ENCODE measurements around the gene RASSF1.
A peak's percentile ranks its signal among the peaks of the same experiment; 100 is the strongest.

RASSF1 gene, protein sequence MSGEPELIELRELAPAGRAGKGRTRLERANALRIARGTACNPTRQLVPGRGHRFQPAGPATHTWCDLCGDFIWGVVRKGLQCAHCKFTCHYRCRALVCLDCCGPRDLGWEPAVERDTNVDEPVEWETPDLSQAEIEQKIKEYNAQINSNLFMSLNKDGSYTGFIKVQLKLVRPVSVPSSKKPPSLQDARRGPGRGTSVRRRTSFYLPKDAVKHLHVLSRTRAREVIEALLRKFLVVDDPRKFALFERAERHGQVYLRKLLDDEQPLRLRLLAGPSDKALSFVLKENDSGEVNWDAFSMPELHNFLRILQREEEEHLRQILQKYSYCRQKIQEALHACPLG
- total RNA-seq = 64.2 to 121 (median 91.3) reads per million in 4 donors

DNA sequence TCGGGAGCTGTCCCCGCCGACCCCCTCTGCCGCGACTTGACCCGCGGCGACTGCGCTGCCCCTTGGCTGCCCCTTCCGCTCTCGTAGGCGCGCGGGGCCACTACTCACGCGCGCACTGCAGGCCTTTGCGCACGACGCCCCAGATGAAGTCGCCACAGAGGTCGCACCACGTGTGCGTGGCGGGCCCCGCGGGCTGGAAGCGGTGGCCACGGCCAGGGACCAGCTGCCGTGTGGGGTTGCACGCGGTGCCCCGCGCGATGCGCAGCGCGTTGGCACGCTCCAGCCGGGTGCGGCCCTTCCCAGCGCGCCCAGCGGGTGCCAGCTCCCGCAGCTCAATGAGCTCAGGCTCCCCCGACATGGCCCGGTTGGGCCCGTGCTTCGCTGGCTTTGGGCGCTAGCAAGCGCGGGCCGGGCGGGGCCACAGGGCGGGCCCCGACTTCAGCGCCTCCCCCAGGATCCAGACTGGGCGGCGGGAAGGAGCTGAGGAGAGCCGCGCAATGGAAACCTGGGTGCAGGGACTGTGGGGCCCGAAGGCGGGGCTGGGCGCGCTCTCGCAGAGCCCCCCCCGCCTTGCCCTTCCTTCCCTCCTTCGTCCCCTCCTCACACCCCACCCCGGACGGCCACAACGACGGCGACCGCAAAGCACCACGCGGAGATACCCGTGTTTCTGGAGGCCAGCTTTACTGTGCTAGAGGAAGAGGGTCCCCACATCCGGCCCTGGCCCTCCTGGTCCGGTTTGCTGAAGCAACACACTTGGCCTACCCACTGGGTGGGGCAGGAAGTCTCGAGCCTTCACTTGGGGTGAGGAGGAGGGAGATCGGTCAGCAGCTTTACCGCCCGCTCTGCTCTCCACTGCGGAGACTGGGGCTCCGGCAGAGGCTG lies at the start of gene RASSF1:
RASSF1 (minus strand) TSS at position 389 of the 882 bp plus-strand sequence; CDS start at position 358, 31 bp downstream.
- peak; percentile 39 to 87 (median 56) for DNase-seq

DNA sequence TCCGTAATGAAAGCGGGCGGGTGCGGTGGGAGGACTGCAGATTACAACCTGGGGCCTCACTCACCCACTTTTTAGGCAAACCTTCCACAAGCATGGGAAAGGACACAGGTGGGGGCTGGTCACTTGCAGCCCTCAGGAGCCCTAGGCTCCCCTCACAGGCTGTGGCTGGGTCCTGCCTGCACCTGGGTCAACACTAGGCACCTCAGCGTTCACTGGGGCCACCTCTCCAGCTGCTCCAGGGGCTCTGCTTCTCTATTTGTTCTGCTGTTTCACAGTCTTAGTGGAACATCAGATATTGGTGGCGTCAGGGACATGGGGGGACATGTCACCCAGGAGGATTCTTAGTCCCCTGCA lies 48.8 kb upstream of the RASSF1 start:
- no peak for DNase-seq

DNA sequence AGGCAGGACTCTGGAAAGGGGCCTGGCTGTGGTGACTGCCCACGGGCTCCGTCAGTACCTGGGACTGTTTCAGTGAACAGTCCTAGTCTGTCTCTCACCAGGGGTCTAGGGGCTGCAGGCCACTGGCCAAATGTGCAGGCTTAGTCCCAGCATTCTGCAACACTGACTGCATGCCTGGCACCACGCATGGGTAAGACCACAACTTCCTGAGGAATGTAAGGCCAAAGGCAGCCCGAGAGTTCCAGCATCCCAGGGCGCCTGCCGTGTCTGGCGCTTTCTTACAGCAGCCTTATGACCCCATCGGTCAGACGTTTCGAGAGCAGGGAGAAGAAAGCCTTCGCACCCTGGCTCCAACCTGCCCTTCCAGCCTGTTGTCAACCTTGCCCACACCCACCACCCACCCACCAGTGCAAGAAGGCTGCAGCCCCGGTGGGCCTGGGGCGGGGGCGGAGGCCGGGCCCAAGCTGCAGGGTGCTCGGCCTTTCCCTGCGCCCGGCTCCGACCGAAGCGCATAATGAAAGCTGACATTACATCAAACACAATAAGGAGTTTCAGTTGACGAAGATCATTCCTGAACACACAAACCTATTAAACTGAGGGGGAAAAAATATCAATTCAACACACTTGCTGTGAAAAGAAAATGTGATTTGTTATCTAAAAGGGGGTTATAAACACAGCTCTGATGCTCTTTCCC lies 48.2 kb upstream of the RASSF1 start:
- DNase-seq = no peak

DNA sequence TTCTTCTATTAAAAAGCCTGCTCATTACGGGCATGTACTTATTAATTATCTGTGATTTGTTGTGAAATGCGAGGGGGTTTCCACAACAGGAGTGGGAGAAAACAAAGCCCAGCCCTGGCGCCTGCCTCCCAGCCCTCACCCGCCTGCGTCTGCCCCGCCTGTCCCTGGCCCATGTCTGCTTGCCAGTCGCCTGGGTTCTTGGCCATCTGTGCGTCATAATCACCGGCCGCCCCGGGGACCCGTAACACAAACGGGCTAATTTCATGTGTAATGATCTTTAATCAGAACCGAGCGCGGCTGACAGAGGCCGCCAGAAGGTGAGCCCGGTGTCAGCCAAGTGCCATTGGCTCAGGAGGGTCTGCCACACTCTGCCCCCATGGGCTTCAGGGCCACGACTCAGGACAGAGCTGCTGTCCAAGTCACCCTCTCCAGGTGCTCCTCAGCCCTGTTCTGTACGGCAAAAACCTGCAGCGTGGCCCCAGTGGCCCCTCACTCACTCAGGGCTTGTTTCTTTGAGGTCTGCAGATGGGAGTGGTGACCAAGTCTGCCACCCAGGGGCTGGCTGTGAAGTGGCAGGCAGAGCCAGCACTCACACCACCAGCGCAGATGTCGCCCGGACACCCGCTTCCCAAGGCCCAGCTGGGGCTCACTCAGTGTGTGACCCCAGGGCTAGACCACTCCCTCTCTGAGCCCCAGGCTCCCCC lies 47.5 kb upstream of the RASSF1 start:
- DNase-seq = no peak

DNA sequence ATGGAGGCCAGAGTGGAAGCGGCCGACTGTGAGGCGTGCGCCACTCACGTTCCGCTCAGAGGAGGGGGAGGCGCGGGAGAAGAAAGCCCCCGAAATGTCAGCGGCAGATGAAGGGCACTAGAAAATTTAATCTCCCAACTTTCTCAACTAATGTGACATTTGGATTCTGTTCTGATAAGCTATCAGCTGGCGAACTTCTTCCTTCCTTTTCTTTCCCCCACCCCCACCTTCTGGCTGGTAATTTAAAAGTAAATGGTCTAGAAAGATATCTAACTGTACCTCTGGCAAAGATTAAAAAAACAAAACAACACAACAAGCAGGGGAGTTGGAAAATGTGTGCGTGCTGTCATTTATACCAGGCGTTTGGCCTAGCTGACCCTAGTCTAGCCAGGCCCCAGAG lies 45.1 kb upstream of the RASSF1 start:
- no peak for DNase-seq

DNA sequence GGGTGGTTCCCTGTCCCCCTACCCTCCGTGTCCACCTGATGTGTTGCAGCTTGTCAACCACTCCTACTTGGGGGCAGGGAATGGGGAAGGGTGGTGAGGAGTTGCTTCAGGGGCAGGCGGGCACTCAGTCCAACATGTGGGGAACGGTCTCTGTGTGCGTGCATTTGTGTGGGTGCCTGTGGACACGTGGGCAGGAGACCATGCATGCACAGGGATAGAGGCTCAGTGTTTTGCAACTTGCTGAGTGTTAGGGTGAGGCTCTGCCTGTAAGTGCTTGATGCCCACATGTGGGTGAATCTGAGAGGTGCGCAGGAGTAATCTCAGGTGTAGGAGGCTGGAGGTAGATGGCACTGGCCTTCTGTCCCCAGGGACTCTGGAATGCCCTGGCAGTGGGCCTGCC lies 43.1 kb upstream of the RASSF1 start:
- no peak for DNase-seq

DNA sequence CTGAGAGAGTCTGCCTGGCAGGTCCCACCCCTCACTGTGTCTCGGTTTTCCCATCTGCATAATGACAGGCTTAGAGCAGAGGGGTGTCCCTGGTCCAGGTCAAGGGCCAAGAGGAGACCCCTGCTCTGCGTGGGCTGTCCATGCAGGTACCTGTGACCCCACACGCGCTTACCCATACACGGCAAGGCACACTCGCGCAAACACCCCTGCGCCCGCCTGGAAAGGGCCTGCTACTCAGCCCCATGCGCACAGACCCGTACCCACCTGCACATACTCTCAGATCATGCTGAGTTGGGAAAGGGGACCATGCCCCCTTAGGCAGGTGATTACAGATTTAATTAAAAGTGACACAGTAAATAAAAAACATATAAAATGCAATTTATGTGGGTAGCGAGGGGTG lies 42.1 kb upstream of the RASSF1 start:
- DNase-seq = no peak

DNA sequence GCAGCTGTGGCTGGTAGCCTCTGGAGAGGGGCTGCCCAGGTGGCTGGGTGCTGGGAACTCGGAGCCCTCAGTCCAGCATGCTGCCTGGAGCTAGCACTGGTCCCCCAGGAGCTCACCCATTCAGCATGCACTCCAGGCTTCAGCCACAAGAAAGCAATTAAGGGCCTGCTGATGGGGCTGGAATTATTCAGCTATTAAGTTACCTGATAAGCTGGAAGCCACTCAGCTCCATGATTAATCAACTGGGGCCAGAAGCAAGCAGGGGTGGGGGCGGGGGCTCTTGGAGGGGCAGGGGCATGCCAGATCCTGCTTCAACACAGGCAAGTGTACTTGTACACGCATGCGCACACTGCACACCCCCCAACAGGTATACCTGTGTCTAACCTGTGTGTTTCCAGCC lies 40.7 kb upstream of the RASSF1 start:
- no peak for DNase-seq

DNA sequence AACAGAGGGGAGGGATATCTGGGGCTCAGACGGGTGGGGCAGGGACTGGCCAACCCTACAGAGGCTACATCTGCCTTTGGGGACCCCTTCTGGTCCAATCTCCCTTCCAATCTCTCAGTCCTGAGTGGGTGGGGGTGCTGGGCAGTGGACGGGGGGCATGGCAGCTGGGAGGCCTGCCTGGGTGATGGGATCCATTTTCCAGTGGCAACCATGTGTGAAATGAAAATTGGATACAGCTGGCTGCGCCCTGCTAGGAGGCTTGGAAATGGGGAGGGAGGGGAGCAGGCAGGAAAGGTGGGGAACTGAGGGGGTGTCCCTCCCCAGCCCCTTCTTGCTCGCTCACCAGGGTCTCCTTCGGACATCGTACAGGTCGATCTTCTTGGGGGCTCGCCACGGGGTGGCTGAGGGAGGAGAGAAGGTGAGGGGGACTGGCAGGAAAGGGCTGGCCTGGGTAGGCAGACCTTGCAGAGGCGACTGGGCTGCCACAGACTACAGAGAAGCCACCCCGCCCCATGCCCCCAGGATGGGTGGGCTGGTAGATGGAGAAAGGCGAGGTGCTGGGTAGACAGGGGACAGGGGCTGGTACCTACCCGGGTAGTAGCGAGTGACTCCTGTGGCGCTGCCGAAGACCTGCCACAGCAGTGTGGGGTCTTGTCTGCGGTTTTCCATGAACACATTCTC lies 39.9 kb upstream of the RASSF1 start:
- DNase-seq = no peak

DNA sequence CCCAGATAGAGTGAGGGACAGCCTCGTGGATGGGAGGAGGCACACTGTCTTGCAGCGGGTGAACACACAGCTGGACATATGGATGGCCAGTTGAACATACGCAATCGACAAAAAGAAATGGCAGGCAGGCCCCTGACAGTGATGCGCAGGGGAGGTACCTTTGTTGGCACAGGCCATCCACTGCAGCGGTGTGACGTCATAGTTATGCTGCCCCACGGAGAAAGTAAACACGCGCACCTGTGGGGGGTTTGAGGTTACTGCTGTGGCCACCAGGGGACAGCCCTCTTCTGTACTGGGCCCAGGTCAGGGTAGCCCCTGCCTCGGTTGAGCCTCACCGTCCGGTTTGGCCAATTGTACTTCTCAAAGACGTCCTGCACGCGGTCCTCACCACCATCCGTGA lies 38.1 kb upstream of the RASSF1 start:
- DNase-seq = no peak

DNA sequence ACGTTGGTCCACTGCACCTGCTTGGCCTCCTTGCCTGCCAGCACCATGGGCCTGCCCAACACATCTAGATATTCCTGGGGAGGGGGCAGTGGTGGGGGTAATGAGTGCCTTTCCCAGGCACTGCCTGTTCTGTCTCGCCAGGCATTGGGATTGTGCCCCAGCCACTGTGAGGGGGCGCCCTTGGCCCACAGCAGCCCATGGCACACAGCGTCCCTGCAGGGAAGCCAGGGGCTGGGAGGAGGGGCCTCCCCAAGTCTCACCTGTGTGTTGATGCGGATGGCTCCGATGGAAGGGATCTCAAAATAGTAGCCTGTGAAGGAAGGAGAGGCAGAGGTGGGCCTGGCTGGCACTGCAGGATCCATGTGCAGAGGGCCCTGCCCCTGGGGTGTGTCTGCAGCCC lies 37.4 kb upstream of the RASSF1 start:
- DNase-seq = no peak

DNA sequence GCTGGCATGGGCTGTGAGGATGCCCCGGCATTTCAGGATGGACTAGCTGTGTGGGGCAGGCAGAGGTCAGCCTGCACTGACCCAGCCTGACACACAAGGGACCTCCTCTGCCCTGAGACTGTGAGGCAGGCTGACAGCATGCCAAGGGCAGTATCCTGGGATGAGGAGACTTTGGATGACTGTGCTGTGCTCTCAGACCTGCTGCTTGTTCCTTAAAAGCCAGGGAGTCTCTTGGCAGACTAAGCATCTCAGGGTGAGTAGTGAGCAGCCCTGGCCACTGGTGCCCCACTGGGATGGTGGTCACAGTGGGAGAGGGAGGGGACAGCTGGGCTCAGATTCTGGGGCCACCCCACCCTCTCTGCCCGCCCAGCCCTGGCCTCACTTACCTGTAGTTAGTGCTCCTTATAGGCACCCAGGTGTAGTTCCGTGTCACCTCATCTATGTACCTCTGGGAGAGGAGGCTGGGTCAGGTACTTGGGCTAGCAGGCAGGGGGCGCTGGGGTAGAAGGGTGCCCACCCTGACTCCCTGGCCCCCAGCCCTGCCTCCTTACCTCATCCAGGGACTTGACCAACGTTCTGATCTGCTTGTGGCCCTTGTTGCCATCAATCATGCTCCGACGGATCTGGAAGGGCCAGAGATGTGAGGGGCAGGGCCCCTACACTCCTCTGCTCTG lies 34.8 kb upstream of the RASSF1 start:
- no peak for DNase-seq

DNA sequence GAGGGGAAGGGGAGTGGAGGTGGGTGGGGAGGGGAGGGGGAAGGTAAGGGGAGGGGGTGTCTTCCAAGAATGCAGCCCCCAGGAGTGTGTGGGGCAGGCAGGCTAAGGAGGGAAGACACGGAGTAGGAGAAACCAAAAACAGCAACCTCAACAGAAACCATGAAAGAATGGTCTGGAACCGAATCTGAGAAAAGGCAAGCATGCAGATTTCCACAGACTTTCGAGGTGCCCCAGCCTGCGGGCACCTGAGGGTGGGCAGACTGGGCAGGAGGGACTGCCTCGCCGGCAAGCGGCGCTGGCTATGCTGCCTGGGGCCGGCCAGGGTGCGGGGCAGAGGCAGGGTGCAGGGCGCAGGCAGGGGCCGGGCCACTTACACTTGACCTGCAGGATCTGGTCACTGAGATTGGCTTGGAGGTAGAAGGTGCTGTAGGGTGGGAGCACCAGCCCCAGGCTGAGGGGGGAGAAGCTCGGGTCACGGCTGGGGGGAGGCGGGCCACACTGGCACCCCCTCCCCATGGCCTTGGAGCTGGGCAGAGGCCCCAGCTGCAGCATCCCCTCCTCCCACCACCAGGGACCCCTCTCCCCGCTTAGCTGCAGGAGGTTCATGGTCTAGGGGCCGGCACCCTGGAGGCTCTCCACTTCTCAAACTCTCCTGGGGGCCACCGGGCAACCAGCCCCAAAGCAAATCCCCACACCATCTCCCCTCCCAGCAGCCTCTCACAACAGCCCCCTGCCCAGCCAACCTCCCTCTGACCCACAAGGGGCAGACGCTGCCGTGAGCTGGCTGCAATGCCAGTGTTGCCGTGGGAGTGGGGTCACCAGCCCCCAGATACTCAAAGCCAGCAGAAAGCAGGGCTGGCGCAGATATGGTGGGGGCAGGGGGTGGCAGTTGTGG lies 34.0 kb upstream of the RASSF1 start:
- DNase-seq = no peak

DNA sequence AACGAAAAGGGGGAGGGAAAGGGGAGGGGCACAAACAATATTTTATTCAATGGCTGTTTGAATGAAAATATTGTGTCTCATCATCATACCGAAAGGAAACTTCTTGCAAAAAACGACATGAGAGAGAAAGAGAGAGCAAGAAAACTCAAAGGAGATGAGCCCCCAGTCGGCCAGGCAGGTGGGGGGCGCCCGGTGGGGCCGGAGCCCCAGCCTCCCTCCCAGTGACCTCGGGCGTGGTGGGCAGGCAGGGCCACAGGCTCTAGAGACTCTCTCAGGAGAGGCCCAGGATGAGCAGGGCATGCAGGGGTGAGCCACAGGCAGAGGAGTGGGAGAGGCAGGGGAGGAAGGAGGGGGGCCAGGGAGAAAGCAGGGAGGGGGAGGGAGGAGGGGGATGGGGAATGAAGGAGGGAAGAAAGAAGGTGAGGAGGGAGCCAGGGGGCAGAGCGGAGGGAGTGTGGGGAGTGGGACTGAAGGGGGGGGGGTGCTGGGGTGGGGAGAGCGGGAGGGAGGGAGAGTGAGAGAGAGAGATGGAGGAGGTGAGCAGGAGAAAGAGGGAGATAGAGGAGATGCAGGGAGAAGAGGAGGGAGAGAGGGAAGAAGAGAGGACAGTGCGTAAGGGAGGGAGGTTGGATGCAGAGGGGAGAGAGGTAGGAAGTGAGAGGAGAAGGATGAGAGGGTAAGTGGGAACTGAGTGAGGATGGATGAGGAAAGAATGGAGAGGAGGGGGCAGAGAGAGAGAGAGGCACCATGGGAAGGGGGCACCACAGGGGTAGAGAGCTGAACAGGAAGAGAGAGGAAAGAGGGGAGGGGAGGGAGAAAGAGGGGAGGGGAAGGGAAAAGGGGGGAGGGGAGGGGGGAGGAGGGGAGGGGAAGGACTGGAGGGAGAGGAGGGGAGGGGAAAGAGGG lies 32.8 kb upstream of the RASSF1 start:
- no peak for DNase-seq

DNA sequence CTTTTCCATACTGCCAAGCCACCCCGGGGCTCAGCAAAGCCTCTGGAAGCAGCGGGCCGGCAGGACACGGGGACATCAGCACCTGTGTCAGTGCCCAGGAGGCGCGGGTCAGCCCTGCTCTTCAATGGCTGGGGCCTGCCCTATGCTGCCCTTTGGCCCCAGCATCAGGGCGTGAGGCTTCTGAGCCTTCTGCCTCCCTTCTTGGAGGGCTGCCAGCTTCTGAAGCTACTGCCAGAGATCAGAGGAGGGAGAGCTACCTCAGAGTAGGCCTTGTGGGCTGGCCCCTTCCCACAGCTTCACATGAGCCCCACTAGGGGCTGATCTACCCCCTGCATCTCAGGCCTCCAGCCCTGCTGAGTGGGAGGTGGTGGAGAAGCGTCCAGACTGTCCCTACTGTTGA lies 31.7 kb upstream of the RASSF1 start:
- no peak for DNase-seq

DNA sequence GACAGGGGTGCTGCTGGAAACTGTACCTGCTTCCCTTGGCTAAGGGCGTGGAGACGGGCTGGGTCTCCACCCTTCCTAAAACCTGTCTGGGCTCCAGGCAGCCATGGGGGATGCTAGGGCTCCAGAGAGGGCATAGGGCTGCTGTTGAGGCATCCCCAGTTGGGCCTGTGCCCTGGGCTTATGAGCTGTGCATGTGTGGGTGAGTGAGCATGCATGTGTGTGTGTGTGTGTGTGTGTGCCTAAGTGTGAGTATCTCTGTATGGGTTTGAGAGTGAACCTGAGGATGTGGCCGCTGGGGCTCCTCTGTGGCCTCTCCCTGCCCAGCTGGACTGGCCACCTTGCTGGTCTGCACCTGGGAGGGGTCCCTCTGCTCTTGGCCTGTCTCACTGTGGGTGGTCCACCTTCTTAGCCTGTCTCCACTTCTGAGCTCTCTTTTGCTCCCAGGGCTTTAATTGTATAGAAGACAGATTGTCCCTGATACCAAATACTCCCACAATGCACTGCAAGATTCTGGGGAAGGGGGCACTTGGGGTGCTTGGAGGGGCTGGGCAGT lies 30.6 kb upstream of the RASSF1 start:
- DNase-seq = no peak

DNA sequence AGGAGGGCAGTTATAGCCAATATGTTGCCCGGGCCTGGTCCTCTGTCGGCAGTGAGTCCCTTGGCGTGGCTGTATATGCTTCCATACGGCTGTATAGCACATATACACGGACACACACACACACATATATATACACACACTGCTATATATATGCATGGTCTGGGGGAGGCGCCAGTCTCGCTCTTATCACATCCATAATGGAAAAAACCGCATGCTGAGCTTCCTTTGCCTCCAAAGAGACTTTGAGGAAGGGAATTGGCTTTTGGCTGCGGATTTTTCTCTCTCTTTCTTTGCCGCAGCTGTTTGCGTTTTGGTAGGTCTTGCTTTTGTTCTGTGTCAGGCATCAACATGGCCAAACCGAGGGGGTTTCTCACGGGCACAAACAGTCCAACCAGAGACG lies 30.0 kb upstream of the RASSF1 start:
- DNase-seq = no peak

DNA sequence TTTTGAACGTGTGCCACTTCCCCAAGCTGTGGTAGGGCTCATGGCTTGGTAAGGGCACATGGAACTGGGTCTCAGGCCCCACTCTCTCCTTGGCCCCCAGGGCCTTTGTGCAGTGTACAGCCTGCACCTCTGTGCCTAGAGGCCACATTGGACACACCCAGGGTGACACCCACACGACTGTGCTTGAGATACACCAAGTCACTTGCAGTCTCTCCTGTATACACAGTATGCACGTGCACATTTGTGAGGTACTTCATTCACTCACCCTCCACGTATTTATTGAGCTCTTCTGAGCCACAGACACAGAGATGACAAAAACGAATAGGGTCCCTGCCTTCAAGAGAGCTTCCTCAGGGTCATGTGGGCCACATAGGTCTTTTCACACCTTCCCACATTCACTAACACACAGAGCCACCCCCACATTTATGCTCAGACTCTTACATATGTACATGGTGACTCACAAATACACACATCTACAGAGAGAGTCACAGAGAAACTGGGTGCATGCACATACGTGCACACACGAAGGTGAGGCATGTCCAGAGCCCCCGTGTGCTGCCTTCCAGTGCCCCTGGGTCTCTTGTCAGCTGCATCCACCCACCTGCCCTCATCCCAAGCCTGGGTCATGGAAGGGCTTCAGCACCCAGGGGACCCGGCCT lies 28.5 kb upstream of the RASSF1 start:
- DNase-seq = no peak

DNA sequence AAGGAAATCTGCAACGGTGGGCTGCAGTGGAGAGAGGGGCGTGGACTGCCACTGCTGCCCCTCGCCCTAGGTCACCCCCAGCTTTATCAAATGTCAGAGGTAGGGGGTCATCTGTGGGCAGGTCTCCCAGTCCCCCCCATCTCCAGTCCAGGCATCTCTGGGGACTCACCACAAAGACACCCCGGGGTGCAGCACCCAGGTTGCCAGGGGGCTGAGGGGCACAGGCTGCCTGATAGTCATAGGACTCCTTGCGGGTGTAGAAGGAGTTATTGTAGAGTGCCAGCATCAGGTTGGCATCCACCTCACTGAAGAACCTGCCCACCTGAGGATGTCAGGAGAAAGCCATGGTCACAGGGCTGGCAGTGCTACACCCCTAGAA lies 25.2 kb upstream of the RASSF1 start:
- DNase-seq = no peak
